C1 segment of cervical spinal cord (tissue), 14 donors: ENCODE results near the gene TASP1.
"Not testable (repeated sequence)": the region's sequence is repeated elsewhere in the genome, so short reads cannot be mapped to it uniquely, and the experiment has no call there.

Experiments used
- DNase-seq, 14 donors: peaks; one replicate each; lab custom pipeline; 2025; lab: John Stamatoyannopoulos, UW

The TASP1 gene

DNA sequence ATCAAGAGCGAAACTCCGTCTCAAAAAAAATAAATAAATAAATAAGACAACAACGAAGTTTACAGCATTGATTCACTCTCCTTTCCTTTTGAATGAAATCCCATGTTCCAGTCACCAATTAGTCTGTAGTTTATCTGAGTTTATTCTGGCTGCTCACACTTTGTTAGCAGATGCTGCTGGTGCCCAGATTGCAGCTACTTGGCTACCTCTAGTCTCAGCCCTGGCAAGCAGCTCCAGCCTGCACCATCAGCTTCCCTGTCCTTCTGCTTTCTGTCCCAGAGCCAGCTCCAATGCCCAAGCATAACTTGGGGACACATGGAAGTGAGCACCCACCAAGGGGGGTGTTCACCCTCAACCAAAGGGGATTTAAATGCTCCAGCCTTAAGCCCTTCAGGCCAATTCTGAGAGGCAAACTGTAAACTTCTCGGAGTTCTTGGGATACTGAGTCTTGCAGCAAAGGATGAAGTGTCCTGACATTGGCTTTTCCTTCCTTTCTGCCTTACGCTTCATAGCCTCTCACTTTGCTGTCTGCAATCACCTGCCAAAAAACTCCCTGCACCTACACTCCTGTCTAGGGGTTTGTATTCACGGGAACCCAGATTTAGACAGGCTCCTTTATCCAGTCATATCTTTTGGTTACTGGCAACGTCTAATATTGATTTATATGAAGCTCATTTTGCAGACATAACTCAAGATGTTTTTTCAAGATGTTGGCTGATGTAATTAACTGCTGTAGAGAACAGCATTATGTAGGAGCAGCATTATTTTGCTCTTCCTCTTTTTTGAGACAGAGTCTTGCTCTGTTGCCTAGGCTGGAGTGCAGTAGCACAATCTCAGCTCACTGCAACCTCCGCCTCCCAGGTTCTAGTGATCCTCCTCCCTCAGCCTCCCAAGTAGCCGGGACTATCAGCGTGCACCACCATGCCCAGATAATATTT lies 9.8 kb upstream of the TASP1 start:
- DNase-seq: peak in 1 of 14 donors; percentile 2

DNA sequence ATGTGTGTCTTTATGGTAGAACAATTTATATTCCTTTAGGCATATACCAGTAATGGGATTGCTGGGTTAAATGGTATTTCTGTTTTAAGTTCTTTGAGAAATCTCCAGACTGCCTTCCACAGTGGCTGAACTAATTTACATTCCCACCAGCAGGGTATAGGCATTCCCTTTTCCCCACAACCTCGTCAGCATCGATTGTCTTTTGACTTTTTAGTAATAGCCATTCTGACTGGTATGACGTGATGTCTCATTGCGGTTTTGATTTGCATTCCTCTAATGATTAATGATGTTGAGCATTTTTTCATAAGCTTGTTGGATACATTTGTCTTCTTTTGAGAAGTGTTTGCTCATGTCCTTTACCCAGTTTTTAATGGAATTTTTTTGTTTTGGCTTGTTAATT lies 5.3 kb upstream of the TASP1 start:
- no peak for DNase-seq

DNA sequence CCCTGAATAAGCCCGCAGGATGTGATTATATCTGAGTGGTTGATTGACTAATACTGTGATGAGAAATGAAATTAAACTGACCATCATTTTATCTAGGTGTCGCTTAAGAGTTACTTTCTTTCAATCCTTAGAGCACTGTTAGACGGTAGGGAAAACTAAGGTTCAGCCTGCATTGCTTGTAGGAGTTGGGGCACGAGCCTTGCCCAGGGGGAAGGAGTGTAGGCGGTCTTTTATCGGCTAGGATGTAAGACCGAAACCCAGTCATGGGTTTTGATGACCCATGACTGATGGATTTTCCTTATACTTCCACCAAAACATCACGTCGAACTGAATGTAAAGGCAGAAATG lies 392 bp upstream of the TASP1 start:
- no peak for DNase-seq

DNA sequence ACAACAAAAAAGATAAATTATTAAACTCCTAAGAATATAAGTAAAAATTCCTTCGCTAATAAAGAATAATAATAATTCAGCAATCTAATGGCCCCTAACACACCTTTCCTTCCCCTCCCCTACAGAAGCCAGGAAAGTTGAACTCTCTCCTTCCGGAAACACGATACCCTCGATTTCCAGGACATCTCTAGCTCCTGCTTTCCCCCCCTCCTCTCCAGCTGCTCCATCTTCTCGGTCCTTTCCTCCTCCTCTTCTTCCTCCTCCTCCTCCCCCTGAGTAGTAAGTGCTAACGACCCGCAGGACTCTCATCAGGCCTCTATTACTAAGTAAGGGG lies 603 bp downstream of the TASP1 start:
- DNase-seq: no peak

DNA sequence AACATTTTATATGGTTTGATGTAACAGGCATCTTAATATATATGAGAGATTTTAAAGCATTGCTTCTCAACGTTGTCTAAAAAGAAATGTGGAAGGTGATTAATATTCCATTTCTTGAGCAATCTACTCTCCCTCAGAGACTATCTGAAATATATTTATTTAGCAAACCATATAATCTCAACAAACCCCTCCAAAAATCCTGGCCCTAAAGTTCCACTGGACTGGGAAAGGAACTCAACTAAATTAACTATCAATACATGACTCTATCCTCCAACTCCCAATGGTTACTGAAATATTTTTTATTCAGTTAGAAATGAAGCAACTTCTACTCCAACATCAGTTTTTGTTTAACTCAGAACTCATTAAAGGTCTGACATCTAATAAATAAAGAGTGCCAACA lies 6.3 kb downstream of the TASP1 start:
- no peak for DNase-seq

DNA sequence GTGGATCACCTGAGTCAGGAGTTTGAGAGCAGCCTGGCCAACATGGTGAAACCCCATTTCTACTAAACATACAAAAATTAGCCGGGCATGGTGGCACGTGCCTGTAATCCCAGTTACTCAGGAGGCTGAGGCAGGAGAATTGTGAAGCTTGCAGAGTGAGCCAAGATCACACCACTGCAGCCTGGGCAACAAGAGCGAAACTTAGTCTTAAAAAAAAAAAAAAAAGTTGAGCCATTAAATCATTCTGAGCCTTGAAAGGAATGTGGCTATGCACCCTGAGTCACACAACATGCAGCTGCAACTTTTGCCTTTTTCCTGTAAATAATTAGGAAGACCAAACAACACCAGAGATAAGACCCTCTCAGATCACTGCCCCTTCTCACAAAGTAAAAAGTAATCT lies 11.2 kb downstream of the TASP1 start:
- not testable (repeated sequence) for DNase-seq

DNA sequence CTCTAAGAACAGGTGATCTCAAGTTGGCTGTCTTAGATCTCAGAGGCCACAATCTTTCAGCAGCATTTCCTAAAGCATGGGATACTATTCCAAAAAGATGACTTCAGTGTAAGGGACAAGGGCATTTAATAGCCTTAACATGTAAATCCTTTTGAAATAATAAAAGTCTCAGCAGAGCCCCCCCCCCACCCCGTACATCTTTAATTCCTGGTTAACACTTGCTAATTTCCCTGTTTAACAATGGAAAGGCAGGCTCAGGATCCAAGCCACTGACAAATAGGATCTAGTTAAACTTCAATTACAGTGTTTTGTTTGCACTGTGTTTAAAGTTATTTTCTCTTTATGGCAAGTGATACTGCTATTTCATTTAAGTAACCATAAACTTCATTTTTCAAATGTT lies 12.0 kb downstream of the TASP1 start:
- no peak for DNase-seq

DNA sequence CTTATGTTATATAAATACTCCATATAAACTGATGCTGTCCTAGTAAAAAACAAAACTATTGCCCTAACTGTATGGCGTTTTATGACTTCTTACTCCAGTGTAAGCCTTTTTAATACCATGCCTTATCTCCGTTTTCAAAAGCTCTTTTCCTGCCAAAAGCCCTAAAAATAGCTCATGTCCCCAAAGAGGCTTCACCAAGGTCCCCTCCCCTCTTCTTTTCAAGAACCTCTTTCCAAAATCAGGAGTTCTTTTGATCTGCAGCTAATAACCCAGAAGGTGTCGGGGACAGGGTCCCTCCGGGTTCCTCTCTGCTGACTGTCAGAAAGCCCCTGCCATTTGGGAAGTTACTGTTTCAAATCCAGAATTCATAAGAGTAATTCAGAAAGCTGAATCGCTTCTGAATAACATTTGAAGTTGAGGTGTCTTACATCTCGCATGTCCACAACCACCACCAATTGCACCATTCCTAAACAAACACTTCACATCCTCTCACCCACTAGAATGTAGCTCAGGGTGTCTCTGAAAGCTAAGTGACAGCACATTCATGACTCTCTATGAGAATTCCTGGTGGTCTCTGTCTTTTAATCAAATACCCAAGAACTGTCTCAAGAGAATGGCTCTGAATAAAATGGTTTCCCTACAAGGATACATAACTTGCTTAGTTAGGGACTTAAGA lies 13.3 kb downstream of the TASP1 start:
- no peak for DNase-seq

GRCh38 chr20:13619415-13619814 lies 19.3 kb downstream of the TASP1 start:
- DNase-seq: not testable (repeated sequence)

DNA sequence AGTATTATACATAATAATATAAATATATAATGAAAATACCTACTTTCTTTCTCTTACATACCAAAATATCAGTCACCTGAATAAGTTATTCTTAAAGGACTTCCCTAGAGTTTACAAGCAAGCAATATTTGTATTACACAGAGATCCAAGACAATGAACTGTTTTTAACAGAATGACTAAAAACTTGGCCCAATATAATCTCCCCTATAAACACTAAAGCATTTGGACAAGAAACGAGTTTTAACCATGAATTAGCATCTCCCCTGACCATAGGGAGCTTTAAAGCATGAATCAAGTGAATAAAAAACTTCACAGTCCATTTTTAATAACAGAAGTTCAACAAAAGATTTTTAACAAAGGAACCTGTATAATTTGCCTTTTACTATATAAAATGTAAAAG lies 20.3 kb downstream of the TASP1 start:
- DNase-seq: not testable (repeated sequence)

- DNase-seq: not testable (repeated sequence)
Observed at GRCh38 chr20:13617585-13617984, 21.1 kb downstream of the TASP1 start.

DNA sequence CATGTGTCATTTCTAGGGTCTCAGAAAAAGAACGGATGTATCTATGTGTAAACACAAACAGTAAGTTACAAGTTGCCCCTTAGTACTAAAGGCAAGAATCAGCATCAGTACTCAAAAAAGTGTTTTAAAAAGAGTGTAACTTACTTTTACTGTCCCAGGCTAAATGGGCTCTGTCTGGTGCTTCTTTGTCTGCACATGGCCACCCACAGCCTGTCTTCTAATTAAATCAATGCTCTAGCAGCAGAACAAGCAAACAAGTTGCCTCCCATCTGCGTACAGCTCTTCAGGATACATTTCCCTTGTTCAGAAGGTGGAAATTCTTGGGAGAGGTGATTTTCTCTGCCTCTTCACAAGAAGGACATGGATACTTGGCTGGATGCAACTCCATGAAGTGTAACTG lies 22.0 kb downstream of the TASP1 start:
- not testable (repeated sequence) for DNase-seq

GRCh38 chr20:13613917-13614316 lies 24.8 kb downstream of the TASP1 start:
- no peak for DNase-seq

DNA sequence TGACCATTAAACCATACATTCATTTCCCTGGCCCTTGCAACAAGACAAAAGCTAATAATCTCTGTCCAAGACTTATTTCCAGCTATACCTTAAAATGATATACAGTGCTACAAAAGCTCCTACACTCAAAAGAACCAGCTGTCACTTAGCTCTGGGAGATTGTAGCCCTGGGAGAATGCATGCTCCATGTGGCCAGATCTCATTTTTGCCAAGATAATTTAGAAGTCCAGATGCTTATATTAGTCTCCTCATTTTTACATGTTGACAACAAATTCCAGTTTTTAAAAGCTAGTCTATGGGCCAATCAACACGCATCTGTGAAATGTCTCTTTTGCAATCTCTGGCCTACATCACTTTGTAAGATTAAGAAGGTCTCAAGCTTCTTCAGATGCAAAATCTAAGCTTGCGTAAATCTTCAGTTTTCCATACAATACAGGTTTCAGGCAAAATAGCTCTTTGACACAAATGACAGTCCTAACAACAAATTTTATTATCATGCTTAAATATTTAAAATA lies 27.1 kb downstream of the TASP1 start:
- DNase-seq: no peak

GRCh38 chr20:13610184-13610583 lies 28.5 kb downstream of the TASP1 start:
- DNase-seq: no peak

- DNase-seq: no peak
Observed at GRCh38 chr20:13608066-13608465, 30.7 kb downstream of the TASP1 start.

DNA sequence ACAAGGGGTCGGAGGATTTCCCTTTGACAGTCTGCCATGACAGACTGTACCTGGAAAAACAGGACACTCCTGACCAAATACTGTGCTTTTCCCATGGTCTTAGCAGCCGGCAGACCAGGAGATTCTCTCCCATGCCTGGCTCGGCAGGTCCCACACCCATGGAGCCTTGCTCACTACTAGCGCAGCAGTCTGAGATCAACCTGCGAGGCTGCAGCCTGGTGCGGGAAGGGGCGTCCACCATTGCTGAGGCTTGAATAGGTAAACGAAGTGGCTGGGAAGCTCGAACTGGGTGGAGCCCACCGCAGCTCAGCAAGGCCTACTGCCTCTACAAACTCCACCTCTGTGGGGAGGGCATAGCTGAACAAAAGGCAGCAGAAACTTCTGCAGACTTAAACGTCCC lies 45.3 kb downstream of the TASP1 start:
- not testable (repeated sequence) for DNase-seq

GRCh38 chr20:13588049-13588448 lies 50.7 kb downstream of the TASP1 start:
- no peak for DNase-seq

GRCh38 chr20:13587370-13587769 lies 51.4 kb downstream of the TASP1 start:
- DNase-seq: no peak

DNA sequence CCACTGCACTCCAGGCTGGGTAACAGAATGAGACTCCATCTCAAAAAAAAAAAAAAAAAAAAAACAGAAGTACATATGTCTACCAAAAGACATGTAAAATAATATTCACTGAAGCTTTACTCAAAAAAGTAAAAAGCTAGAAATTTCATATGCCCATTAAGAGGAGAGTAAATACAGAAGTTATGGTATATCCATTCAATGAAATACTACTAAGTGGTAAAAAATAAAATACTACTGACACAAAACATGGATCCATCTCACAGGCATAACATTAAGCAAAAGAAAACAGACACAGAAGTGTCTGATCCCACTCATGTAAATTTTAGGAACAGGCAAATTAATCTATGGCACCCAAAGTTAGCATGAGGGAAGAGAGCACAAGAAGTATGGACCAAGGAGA lies 52.6 kb downstream of the TASP1 start:
- no peak for DNase-seq

- DNase-seq: no peak
Observed at GRCh38 chr20:13581451-13581850, 57.3 kb downstream of the TASP1 start.

DNA sequence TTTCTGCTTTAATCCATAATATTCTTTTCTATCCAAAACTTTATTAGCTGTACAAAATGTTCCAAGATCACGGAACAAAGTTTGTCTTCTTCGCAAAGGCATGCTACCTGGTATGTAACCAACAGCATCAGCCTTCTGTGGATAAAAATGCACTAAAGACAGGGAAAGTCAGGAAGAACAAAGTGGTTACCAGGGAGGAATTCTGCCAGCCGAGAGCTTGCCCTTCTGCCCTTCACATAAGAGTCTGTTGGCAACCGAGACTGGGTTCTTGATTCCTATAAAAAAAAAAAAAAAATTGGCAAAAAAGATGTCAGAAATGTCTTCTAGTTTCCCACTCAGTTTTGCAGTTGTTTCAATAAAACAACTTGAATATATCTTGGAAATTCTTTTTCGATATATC lies 58.0 kb downstream of the TASP1 start:
- no peak for DNase-seq

DNA sequence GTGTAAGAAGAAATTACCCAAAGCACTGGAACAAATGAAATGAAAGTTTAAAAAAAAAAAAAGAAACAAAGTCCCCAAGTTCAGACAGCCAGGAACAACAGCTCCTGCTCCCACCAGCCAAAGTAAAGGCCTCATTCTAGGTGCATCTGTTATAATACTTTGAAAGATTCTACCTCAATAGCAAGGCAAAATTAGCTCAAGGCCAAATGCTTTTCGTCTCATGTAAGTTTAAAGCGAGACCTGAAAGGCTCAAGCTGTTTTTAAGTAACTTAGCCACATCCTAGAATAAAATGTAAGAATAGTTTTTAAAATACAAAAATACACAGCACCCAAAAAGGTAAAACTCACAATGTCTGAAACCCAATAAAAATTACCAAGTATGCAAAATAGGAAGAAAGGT lies 64.7 kb downstream of the TASP1 start:
- DNase-seq: no peak
